Ascending aorta (tissue), 2 donors: ENCODE results near the gene GMPR. TPM values are rescaled to one million over a fixed set of nuclear protein-coding genes. Genes with fewer than 3 reads are reported as not detected.

Experiments used
- DNase-seq, 2 donors: peaks; one replicate each; pipeline ENCODE4 v3.0.0-alpha.2; 2019; ENCODE audit warnings: low spot score in 2 of 2
- H3K27ac ChIP-seq, 2 donors: fragments of 200-600 bp; sonication (generic); one replicate each; pipeline ENCODE4 v1.5.1; 2016 to 2017; ENCODE audit warnings: mild to moderate bottlenecking in 1 of 2
- H3K27me3 ChIP-seq: fragments of 200-600 bp; sonication (generic); one replicate; pipeline ENCODE4 v1.5.1; 2017
- H3K36me3 ChIP-seq, 2 donors: fragments of 200-600 bp; sonication (generic); one replicate each; pipeline ENCODE4 v1.5.1; 2016
- H3K4me1 ChIP-seq, 2 donors: fragments of 200-600 bp; sonication (generic); one replicate each; pipeline ENCODE4 v1.5.1; 2016 to 2017; ENCODE audit warnings: mild to moderate bottlenecking in 1 of 2
- H3K4me3 ChIP-seq, 2 donors: fragments of 200-600 bp; sonication (generic); one replicate each; pipeline ENCODE4 v1.5.1; 2016 to 2017; ENCODE audit warnings: mild to moderate bottlenecking in 1 of 2
- H3K9me3 ChIP-seq, 2 donors: fragments of 200-600 bp; sonication (generic); one replicate each; pipeline ENCODE4 v1.5.1; 2016
- intact Hi-C: fragments of 100-400 bp; cut with DNase I; formaldehyde crosslinking; loops from one replicate; pipeline ENCODE4 v1.15.1; 2023
- total RNA-seq: library from RNA; depleted of rRNA; stranded (reverse); fragments of >200 nt; gene quantifications from one replicate; pipeline ENCODE4 v1.1.0, GENCODE V29; 2016
- TF ChIP-seq, protein P1 (sequence below), 3 experiments: fragments of 200-600 bp in 2 of 3; fragments of 450-650 bp in 1 of 3; sonication (generic) in 2 of 3; IDR thresholded peaks; one replicate each; pipeline ENCODE4 v1.5.1; 2016 to 2019; ENCODE audit warnings: antibody characterized with exemption in 3 of 3, mild to moderate bottlenecking in 1 of 3, moderate library complexity in 1 of 3

GMPR gene
- total RNA-seq, 1 donor from 2014 or later: 18.4 TPM

- Histone ChIP-seq H3K9me3 (no peaks in the 10 kb centered on the region), H3K36me3 (peaks cover 0 to 4% of the 10 kb centered on the region in 2 donors), H3K4me1 (peaks cover 0 to 5% of the 10 kb centered on the region in 2 donors), H3K27ac (no peak overlapping the region), H3K4me3 (no peak overlapping the region), H3K27me3 (no peaks in the 10 kb centered on the region)
- intact Hi-C loops: loop anchor here (10.0 kb wide), 1 partner anchor 137 kb away; no protein-coding TSS in a partner anchor
- TF ChIP-seq, protein P1, sequence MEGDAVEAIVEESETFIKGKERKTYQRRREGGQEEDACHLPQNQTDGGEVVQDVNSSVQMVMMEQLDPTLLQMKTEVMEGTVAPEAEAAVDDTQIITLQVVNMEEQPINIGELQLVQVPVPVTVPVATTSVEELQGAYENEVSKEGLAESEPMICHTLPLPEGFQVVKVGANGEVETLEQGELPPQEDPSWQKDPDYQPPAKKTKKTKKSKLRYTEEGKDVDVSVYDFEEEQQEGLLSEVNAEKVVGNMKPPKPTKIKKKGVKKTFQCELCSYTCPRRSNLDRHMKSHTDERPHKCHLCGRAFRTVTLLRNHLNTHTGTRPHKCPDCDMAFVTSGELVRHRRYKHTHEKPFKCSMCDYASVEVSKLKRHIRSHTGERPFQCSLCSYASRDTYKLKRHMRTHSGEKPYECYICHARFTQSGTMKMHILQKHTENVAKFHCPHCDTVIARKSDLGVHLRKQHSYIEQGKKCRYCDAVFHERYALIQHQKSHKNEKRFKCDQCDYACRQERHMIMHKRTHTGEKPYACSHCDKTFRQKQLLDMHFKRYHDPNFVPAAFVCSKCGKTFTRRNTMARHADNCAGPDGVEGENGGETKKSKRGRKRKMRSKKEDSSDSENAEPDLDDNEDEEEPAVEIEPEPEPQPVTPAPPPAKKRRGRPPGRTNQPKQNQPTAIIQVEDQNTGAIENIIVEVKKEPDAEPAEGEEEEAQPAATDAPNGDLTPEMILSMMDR (IDR thresholded peaks at IDR 0.05): no peak
- no peak for DNase-seq
These were observed 33.8 kb downstream of the GMPR start for GRCh38 chr6:16272201-16272600.

DNA sequence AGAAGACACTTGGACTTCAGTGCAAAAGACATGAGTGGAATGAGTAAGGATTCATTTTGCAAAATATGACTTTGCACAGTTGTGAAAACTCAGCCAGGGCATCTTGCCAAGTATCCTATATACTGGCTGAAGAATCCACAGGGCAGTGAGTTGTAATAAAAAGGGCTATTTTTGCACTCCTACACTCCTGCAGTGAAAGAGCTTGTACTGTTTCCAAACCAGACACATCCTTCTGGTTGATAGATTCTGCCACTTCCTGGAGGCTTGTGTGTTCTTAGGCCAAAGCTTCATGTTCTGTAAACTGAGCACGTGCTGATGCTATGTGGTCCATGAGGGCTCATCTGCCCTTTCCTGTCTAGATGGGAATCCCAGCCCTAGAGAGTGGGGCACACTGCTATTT lies 34.9 kb downstream of the GMPR start:
- peaks cover 5 to 13% of the 10 kb centered on the region in 2 donors for H3K4me1 ChIP-seq
- TF ChIP-seq, protein P1 (IDR thresholded peaks at IDR 0.05): no peak
- no peaks in the 10 kb centered on the region for H3K9me3 ChIP-seq
- no peaks in the 10 kb centered on the region for H3K27me3 ChIP-seq
- no peak for DNase-seq
- H3K4me3 ChIP-seq: no peak overlapping the region
- no peak overlapping the region for H3K27ac ChIP-seq
- intact Hi-C loops: loop anchor here (10.0 kb wide), 1 partner anchor 138 kb away; no protein-coding TSS in a partner anchor
- no peaks in the 10 kb centered on the region for H3K36me3 ChIP-seq

- no peak for DNase-seq
- H3K27me3 ChIP-seq: no peaks in the 10 kb centered on the region
- H3K9me3 ChIP-seq: no peaks in the 10 kb centered on the region
- intact Hi-C loops: loop anchor here (10.0 kb wide), 1 partner anchor 140 kb away; no protein-coding TSS in a partner anchor
- TF ChIP-seq, protein P1 (IDR thresholded peaks at IDR 0.05): no peak
- no peak overlapping the region for H3K4me3 ChIP-seq
- peaks cover 4 to 9% of the 10 kb centered on the region in 2 donors for H3K36me3 ChIP-seq
- peaks cover 5 to 14% of the 10 kb centered on the region in 2 donors for H3K4me1 ChIP-seq
- H3K27ac ChIP-seq: no peak overlapping the region
These were observed 36.1 kb downstream of the GMPR start for GRCh38 chr6:16274483-16274882.

GRCh38 chr6:16274885-16275589 lies 36.6 kb downstream of the GMPR start:
- peaks cover 4 to 15% of the 10 kb centered on the region in 2 donors for H3K36me3 ChIP-seq
- no peaks in the 10 kb centered on the region for H3K9me3 ChIP-seq
- H3K27ac ChIP-seq: no peak overlapping the region
- peaks cover 5 to 14% of the 10 kb centered on the region in 2 donors for H3K4me1 ChIP-seq
- no peaks in the 10 kb centered on the region for H3K27me3 ChIP-seq
- no peak for DNase-seq
- H3K4me3 ChIP-seq: no peak overlapping the region
- TF ChIP-seq, protein P1 (IDR thresholded peaks at IDR 0.05): no peak
- intact Hi-C loops: loop anchor here (10.0 kb wide), 1 partner anchor 140 kb away; no protein-coding TSS in a partner anchor

GRCh38 chr6:16277101-16277981 lies 39.0 kb downstream of the GMPR start:
- peaks cover 5 to 14% of the 10 kb centered on the region in 2 donors for H3K4me1 ChIP-seq
- intact Hi-C loops: loop anchor here (1.0 to 10.0 kb wide), 4 partner anchors 34 to 586 kb away; no protein-coding TSS in a partner anchor
- H3K36me3 ChIP-seq: peaks cover 4 to 19% of the 10 kb centered on the region in 2 donors
- DNase-seq: peak; percentile 86 to 94
- TF ChIP-seq, protein P1 (IDR thresholded peaks at IDR 0.05): peak; percentile 59 to 70 (median 64)
- H3K4me3 ChIP-seq: peak overlapping the region in 1 of 2 donors; percentile 31
- H3K27me3 ChIP-seq: no peaks in the 10 kb centered on the region
- no peaks in the 10 kb centered on the region for H3K9me3 ChIP-seq
- peak overlapping the region; percentile 76 to 79 for H3K27ac ChIP-seq
